HepG2 (cell line): ENCODE measurements around the gene GNPAT. TPM values are rescaled to one million over a fixed set of nuclear protein-coding genes. Genes with fewer than 3 reads are reported as not detected.

Experiments used
- ATAC-seq: fragments of 200-7000 bp; cut with Tn5 transposase; 3 replicates; pipeline ENCODE4 v1.9.1; 2020; ENCODE audit warnings: mild to moderate bottlenecking, moderate library complexity
- Bru-seq: library from RNA; stranded (reverse); fragments of 400-500 nt; gene quantifications from one replicate; lab custom pipeline; 2021; lab: Mats Ljungman, UMichigan
- BruChase-seq, 2 experiments: library from RNA; stranded (reverse); fragments of 400-500 nt; gene quantifications; one replicate each; lab custom pipeline; 2021; lab: Mats Ljungman, UMichigan
- BruUV-seq: library from RNA; stranded (reverse); fragments of 400-500 nt; replicated peaks from 2 replicates; lab custom pipeline; 2021; lab: Mats Ljungman, UMichigan
- CTCF ChIA-PET: fragments of 300-600 bp; formaldehyde crosslinking; extraction: SDS; loops from one replicate; lab custom pipeline; 2021; ENCODE audit warnings: low total read pairs, inconsistent platforms, low intra/inter-chr PET ratio; lab: Yijun Ruan, JAX
- POLR2A ChIA-PET: fragments of 350-600 bp; sonication (Branson Sonifier 250); formaldehyde crosslinking; loops from one replicate; lab custom pipeline; 2020; ENCODE audit warnings: antibody characterized with exemption, inconsistent platforms; lab: Yijun Ruan, JAX
- DNase-seq: peaks from one replicate; pipeline ENCODE4 v3.0.0-alpha.2; 2015; ENCODE audit warnings: low spot score
- FAIRE-seq: peaks from 3 replicates; lab custom pipeline; 2011; peaks lifted over from hg19 to GRCh38; lab: Jason Lieb, UNC
- H2AFZ ChIP-seq: one replicate; pipeline ENCODE4 v1.6.1; 2011; ENCODE audit warnings: low read length, inconsistent platforms
- H3K27ac ChIP-seq: fragments of 300-600 bp; 3 replicates; pipeline ENCODE4 v1.8.0; 2011; ENCODE audit warnings: mixed run types, mild to moderate bottlenecking, mixed read lengths, low read length, inconsistent platforms; ENCODE audit not compliant: insufficient read depth; ENCODE audit errors: extremely low read length
- H3K27me3 ChIP-seq, 2 experiments: fragments of 200-600 bp in 1 of 2; 2 replicates in 1 of 2; 3 replicates in 1 of 2; pipeline versions ENCODE4 v1.6.0 to v1.8.0; 2011; ENCODE audit warnings: low read length in 2 of 2, mild to moderate bottlenecking in 2 of 2, moderate library complexity in 2 of 2, inconsistent platforms in 1 of 2; ENCODE audit not compliant: insufficient read depth in 2 of 2, control insufficient read depth in 1 of 2
- H3K36me3 ChIP-seq, 2 experiments: fragments of 200-600 bp in 1 of 2; replicated peaks in 1 of 2; 2 replicates in 1 of 2; 3 replicates in 1 of 2; pipeline versions ENCODE4 v1.5.1 to v1.8.0; 2011; ENCODE audit warnings: low read length in 2 of 2, inconsistent platforms in 1 of 2; ENCODE audit not compliant: insufficient read depth in 2 of 2, control insufficient read depth in 1 of 2
- H3K4me1 ChIP-seq: 2 replicates; pipeline ENCODE4 v1.5.1; 2012; ENCODE audit warnings: low read length, inconsistent platforms; ENCODE audit not compliant: insufficient read depth
- H3K4me2 ChIP-seq: 2 replicates; pipeline ENCODE4 v1.6.0; 2011; ENCODE audit warnings: low read depth, low read length, inconsistent platforms
- H3K4me3 ChIP-seq, 3 experiments: fragments of 200-600 bp in 1 of 3; sonication (generic), shearing (Covaris generic) in 1 of 3; replicated peaks in 1 of 3; 2 replicates each; pipeline ENCODE4 v1.5.1; 2011 to 2016; ENCODE audit warnings: low read length in 3 of 3, inconsistent platforms in 2 of 3, low read depth in 2 of 3, mild to moderate bottlenecking in 2 of 3, control low read depth in 1 of 3, mixed read lengths in 1 of 3; ENCODE audit not compliant: insufficient read depth in 1 of 3
- H3K79me2 ChIP-seq: one replicate; pipeline ENCODE4 v1.6.1; 2011; ENCODE audit warnings: low read length, inconsistent platforms; ENCODE audit not compliant: insufficient read depth
- H3K9ac ChIP-seq: 2 replicates; pipeline ENCODE4 v1.6.0; 2011; ENCODE audit warnings: mild to moderate bottlenecking, low read depth, low read length, inconsistent platforms; ENCODE audit not compliant: insufficient read depth
- H3K9me3 ChIP-seq: 2 replicates; pipeline ENCODE4 v1.5.1; 2012; ENCODE audit warnings: mild to moderate bottlenecking, low read length
- H4K20me1 ChIP-seq: 2 replicates; pipeline ENCODE4 v1.6.0; 2011; ENCODE audit warnings: inconsistent platforms, mild to moderate bottlenecking, low read length, moderate library complexity; ENCODE audit not compliant: insufficient read depth
- CBX1 ChIP-seq: IDR thresholded peaks from one replicate; pipeline ENCODE4 v1.6.1; 2016; ENCODE audit warnings: antibody characterized with exemption, low read depth
- CREB1 ChIP-seq, 2 experiments: fragments of 450-650 bp in 1 of 2; IDR thresholded peaks; 2 replicates each; pipeline ENCODE4 v1.6.1; 2016 to 2017; ENCODE audit warnings: control low read depth in 1 of 2, mild to moderate bottlenecking in 1 of 2, missing compliant biosample characterization in 1 of 2, missing genetic modification characterization in 1 of 2
- CREM ChIP-seq, 2 experiments: sonication (generic) in 1 of 2; formaldehyde crosslinking in 1 of 2; IDR thresholded peaks; 2 replicates each; pipeline versions ENCODE4 v1.4.0 to v1.6.1; 2016 to 2020; ENCODE audit warnings: antibody characterized with exemption in 1 of 2, mild to moderate bottlenecking in 1 of 2, missing genetic modification reagents in 1 of 2
- GATAD2A ChIP-seq: IDR thresholded peaks from 2 replicates; pipeline ENCODE4 v1.6.1; 2016
- HIVEP1 ChIP-seq: sonication (generic); formaldehyde crosslinking; IDR thresholded peaks from 2 replicates; pipeline ENCODE4 v1.4.0; 2020; ENCODE audit warnings: mild to moderate bottlenecking, missing genetic modification reagents
- IRF2 ChIP-seq: IDR thresholded peaks from 2 replicates; pipeline ENCODE4 v1.6.1; 2018; ENCODE audit warnings: missing genetic modification reagents, missing compliant biosample characterization
- ISL2 ChIP-seq: sonication (generic); formaldehyde crosslinking; IDR thresholded peaks from 2 replicates; pipeline ENCODE4 v1.5.0; 2020; ENCODE audit warnings: missing genetic modification reagents
- MAFK ChIP-seq, 2 experiments: IDR thresholded peaks in 1 of 2; conservative IDR thresholded peaks in 1 of 2; 2 replicates each; pipeline ENCODE4 v1.6.1; 2011; ENCODE audit warnings: improper control_type of control experiment in 2 of 2, low read length in 2 of 2
- MZF1 ChIP-seq: sonication (generic); formaldehyde crosslinking; IDR thresholded peaks from 2 replicates; pipeline ENCODE4 v1.8.1; 2023; ENCODE audit warnings: mild to moderate bottlenecking, missing genetic modification reagents, borderline replicate concordance
- NCOR1 ChIP-seq: fragments of 200-600 bp; sonication (generic); IDR thresholded peaks from 2 replicates; pipeline ENCODE4 v1.7.0; 2017; ENCODE audit warnings: antibody characterized with exemption, low read length, borderline replicate concordance
- NFYB ChIP-seq: sonication (generic); formaldehyde crosslinking; IDR thresholded peaks from 2 replicates; pipeline ENCODE4 v1.4.0; 2020; ENCODE audit warnings: missing genetic modification reagents
- ZFYVE20 ChIP-seq: sonication (generic); formaldehyde crosslinking; IDR thresholded peaks from 2 replicates; pipeline ENCODE4 v1.8.0; 2023; ENCODE audit warnings: low read depth, mild to moderate bottlenecking, moderate library complexity, missing genetic modification reagents, borderline replicate concordance
- ZMYM4 ChIP-seq: sonication (generic); formaldehyde crosslinking; IDR thresholded peaks from 2 replicates; pipeline ENCODE4 v1.8.1; 2023; ENCODE audit warnings: mild to moderate bottlenecking, missing genetic modification reagents
- ZNF207 ChIP-seq: fragments of 450-650 bp; IDR thresholded peaks from 2 replicates; pipeline ENCODE4 v1.6.1; 2016; ENCODE audit warnings: antibody characterized with exemption, borderline replicate concordance
- ZNF501 ChIP-seq: sonication (generic); formaldehyde crosslinking; IDR thresholded peaks from 2 replicates; pipeline ENCODE4 v1.5.1; 2020; ENCODE audit warnings: mild to moderate bottlenecking, moderate library complexity, missing genetic modification reagents
- ZNF772 ChIP-seq: sonication (generic); formaldehyde crosslinking; IDR thresholded peaks from 2 replicates; pipeline ENCODE4 v1.5.0; 2020; ENCODE audit warnings: mild to moderate bottlenecking, missing genetic modification reagents
- ZNF83 ChIP-seq: sonication (generic); formaldehyde crosslinking; IDR thresholded peaks from 2 replicates; pipeline ENCODE4 v1.4.0; 2020; ENCODE audit warnings: missing genetic modification reagents, mild to moderate bottlenecking, borderline replicate concordance
- ZNF878 ChIP-seq: sonication (generic); formaldehyde crosslinking; IDR thresholded peaks from 2 replicates; pipeline ENCODE4 v1.8.1; 2023; ENCODE audit warnings: mild to moderate bottlenecking, missing genetic modification reagents, moderate library complexity
- WGBS: methylation state at CpG from one replicate; pipeline ENCODE4 v1.1.6; 2017; ENCODE audit warnings: low lambda C conversion rate; 5-methylcytosine and 5-hydroxymethylcytosine counted together
- in situ Hi-C: cut with HindIII; loops from 2 replicates; pipeline ENCODE4 v1.10.0; 2017; ENCODE audit warnings: low pct_unique_long_range_greater_than_20kb; ENCODE audit not compliant: extremely low pct_ligation_motif_present
- intact Hi-C: fragments of 100-400 bp; cut with micrococcal nuclease; formaldehyde crosslinking; loops from one replicate; pipeline ENCODE4 v1.10.0; 2022; ENCODE audit not compliant: unreplicated experiment
- long read RNA-seq, 2 experiments: library from RNA in 1 of 2; library from polyadenylated mRNA in 1 of 2; stranded (forward) in 1 of 2; unstranded in 1 of 2; transcript quantifications; one replicate each; pipeline ENCODE4 v2.0.0, GENCODE V29; 2019 to 2022
- polyA minus RNA-seq, 3 experiments: library from RNA; depleted of rRNA, polyadenylated mRNA; stranded (reverse); fragments of >200 nt; gene quantifications; 2 replicates each; pipeline ENCODE4 v1.2.3, GENCODE V29; 2011; ENCODE audit warnings: low replicate concordance in 1 of 3
- polyA plus RNA-seq, 8 experiments: library from polyadenylated mRNA; depleted of rRNA in 3 of 8; stranded (reverse) in 7 of 8; unstranded in 1 of 8; fragments of >200 nt; fragmentation: Illumina TruSeq in 4 of 8; extraction: Trizol in 4 of 8; gene quantifications; 2 replicates each; pipeline versions ENCODE4 v1.2.1 to v1.2.3, GENCODE V29; 2011 to 2016; ENCODE audit warnings: low read depth in 4 of 8, missing spikeins in 1 of 8, mixed read lengths in 1 of 8; ENCODE audit not compliant: insufficient read depth in 1 of 8
- total RNA-seq, 5 experiments: library from RNA; depleted of rRNA; stranded (reverse); fragments of >200 nt; fragmentation: Illumina TruSeq; extraction: Trizol; gene quantifications; 2 replicates each; pipeline ENCODE4 v1.2.3, GENCODE V29; 2016; ENCODE audit warnings: low read depth in 1 of 5

The GNPAT gene
- total RNA-seq (2016; rRNA removed; fragmentation: Illumina TruSeq; extraction: Trizol) (114 and 153 TPM in 2 replicates), polyA plus RNA-seq (2011; rRNA removed) (48.6 and 58.3 TPM in 2 replicates), polyA minus RNA-seq (2011; rRNA and poly(A)+ RNA removed; ENCODE audit: low replicate concordance) (29.1 and 41.3 TPM in 2 replicates), Bru-seq, nascent RNA (percentile 95 among the genes with signal in this experiment), BruChase-seq, experiment 1, labeled RNA remaining after a 6-hour chase (percentile 93 among the genes with signal in this experiment), BruChase-seq, experiment 2, labeled RNA remaining after a 2-hour chase (percentile 95 among the genes with signal in this experiment)
- total RNA-seq (2016; cell fraction: cytosol; rRNA removed; fragmentation: Illumina TruSeq; extraction: Trizol; ENCODE audit: low read depth) = 43.6 and 44.9 TPM in 2 replicates
- 115 and 154 TPM in 2 replicates for total RNA-seq (2016; cell fraction: insoluble cytoplasmic fraction; rRNA removed; fragmentation: Illumina TruSeq; extraction: Trizol)
- total RNA-seq (2016; cell fraction: membrane; rRNA removed; fragmentation: Illumina TruSeq; extraction: Trizol) = 112 and 113 TPM in 2 replicates
- total RNA-seq (2016; cell fraction: nucleus; rRNA removed; fragmentation: Illumina TruSeq; extraction: Trizol) = 69.6 and 78.0 TPM in 2 replicates
- 24.1 and 35.3 TPM in 2 replicates for polyA plus RNA-seq (2011; cell fraction: cytosol; rRNA removed)
- 54.5 and 54.9 TPM in 2 replicates for polyA plus RNA-seq (2011; cell fraction: nucleus; rRNA removed)
- polyA plus RNA-seq (2012) = 56.1 and 60.9 TPM in 2 replicates
- 34.1 and 42.7 TPM in 2 replicates for polyA plus RNA-seq (2016; cell fraction: cytosol; fragmentation: Illumina TruSeq; extraction: Trizol; ENCODE audit: low read depth)
- 112 and 114 TPM in 2 replicates for polyA plus RNA-seq (2016; cell fraction: insoluble cytoplasmic fraction; fragmentation: Illumina TruSeq; extraction: Trizol; ENCODE audit: low read depth)
- polyA plus RNA-seq (2016; cell fraction: membrane; fragmentation: Illumina TruSeq; extraction: Trizol; ENCODE audit: low read depth) = 70.4 and 72.1 TPM in 2 replicates
- 110 and 111 TPM in 2 replicates for polyA plus RNA-seq (2016; cell fraction: nucleus; fragmentation: Illumina TruSeq; extraction: Trizol; ENCODE audit: insufficient read depth, low read depth)
- 45.6 and 55.3 TPM in 2 replicates for polyA minus RNA-seq (2011; cell fraction: cytosol; rRNA and poly(A)+ RNA removed)
- polyA minus RNA-seq (2011; cell fraction: nucleus; rRNA and poly(A)+ RNA removed) = 66.1 and 72.4 TPM in 2 replicates
- long read RNA-seq, experiment 1, transcript GNPAT-201 (16 exons, 2,643 nt) = major isoform, 97 of 132 reads
- long read RNA-seq, experiment 1, partial matches to known transcripts = 12 of 132 reads
- long read RNA-seq, experiment 1, other reads (novel, unspliced or antisense) = 21 of 132 reads
- long read RNA-seq, experiment 2, transcript GNPAT-201 (16 exons, 2,643 nt) = major isoform, 84 of 183 reads
- long read RNA-seq, experiment 2, partial matches to known transcripts = 60 of 183 reads
- long read RNA-seq, experiment 2, other reads (novel, unspliced or antisense) = 36 of 183 reads

DNA sequence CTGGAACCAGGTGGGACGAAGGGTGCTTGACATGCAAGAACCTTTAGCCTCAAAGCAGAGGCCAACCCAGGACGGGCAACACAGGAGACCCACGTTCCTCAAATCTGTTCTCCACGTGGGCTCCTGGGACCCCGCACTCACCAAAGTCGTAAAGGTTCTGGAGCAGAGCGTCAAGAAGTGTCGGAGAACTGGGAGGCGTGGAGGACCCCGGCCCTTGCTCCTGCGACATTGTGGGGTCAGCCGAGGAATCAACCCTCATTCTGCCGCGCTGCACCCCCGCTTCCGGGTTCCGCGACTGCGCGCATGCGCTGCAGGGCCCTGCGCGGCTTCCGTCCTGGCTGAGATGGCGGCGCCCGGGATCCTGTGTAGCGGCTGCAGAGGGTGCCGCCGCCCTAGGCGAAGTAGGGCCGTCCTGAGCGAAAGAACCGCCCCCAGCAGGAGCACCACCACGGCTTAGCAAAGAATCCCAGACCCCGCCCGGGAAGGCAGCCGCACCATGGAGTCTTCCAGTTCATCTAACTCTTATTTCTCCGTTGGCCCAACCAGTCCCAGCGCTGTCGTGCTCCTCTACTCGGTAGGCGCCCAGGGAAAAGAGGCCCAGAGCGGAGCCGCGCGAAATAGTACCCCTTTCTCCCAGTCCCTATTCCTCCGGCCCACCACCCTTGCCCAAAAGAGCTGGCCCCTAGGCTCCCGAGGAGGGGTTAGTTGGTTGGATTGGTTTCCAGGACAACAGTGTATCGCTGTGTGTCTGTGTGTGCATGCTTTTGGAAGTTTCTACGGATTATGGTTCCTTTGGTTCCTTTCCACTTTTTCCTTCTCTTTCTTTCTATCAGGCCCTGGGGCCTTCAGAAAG, at the start of gene GNPAT:
Gene GNPAT (plus strand): TSS at position 330 of the 853 bp plus-strand sequence. CDS start 167 bp downstream, at position 497.
- H3K27ac ChIP-seq = peak within 1 kb of the TSS; percentile 88
- WGBS = 2% methylated on average over 12 of the region's 51 CpGs
- H3K9ac ChIP-seq = peak within 1 kb of the TSS; percentile 93
- H3K4me2 ChIP-seq = peak within 1 kb of the TSS; percentile 90
- H3K4me1 ChIP-seq = peaks cover 75% of the 10 kb centered on the region
- no peaks in the 10 kb centered on the region for H3K9me3 ChIP-seq
- ATAC-seq (peak; percentile 97), DNase-seq (peak; percentile 76), FAIRE-seq (no peak)
- peaks cover 3% of the 10 kb centered on the region for H4K20me1 ChIP-seq
- no peak within 1 kb of the TSS for H2AFZ ChIP-seq
- no TSS peak for BruUV-seq
- POLR2A ChIA-PET = interaction anchor here (0.9 to 3.5 kb wide), 5 partner anchors 7 to 97 kb away, joined by 3 to 22 read pairs (median 5); partner anchors contain the start of genes EXOC8 and SPRTN
- in situ Hi-C loops (no loop called here), intact Hi-C loops (loop anchor here (5.0 kb wide), 1 partner anchor 96 kb away; the partner anchor contains the start of genes EXOC8 and SPRTN)
- H3K27me3 ChIP-seq = no peaks in the 10 kb centered on the region; a peak in 1 of 5 replicates
- peaks cover 5% of the 10 kb centered on the region in 2 experiments; a peak in 4 of 5 replicates for H3K36me3 ChIP-seq
- peaks cover 82% of the 10 kb centered on the region for H3K79me2 ChIP-seq
- CTCF ChIA-PET = interaction anchor here (0.9 kb wide), 1 partner anchor 29 kb away, joined by 3 read pairs; no protein-coding TSS in a partner anchor
- H3K4me3 ChIP-seq = peak within 1 kb of the TSS; percentile 89 to 99 (median 93)
- no peak for TF ChIP-seq ZNF83 (CRISPR knock-in tag)
- TF ChIP-seq CREM (IDR thresholded peaks at IDR 0.05) = no peak
- TF ChIP-seq CREM (CRISPR knock-in tag; IDR thresholded peaks at IDR 0.05) = no peak
- no peak for TF ChIP-seq CREB1 (IDR thresholded peaks at IDR 0.05)
- peak; percentile 36 for TF ChIP-seq CREB1 (CRISPR knock-in tag; IDR thresholded peaks at IDR 0.05)
- no peak; the same call in 1 of the 2 replicates for TF ChIP-seq HIVEP1 (CRISPR knock-in tag)
- TF ChIP-seq GATAD2A (CRISPR knock-in tag) = peak; percentile 63
- no peak for TF ChIP-seq NCOR1
- peak; percentile 71 for TF ChIP-seq ISL2 (CRISPR knock-in tag)
- peak; percentile 72; the same call in 1 of the 2 replicates for TF ChIP-seq IRF2 (CRISPR knock-in tag)
- TF ChIP-seq MZF1 = no peak
- no peak for TF ChIP-seq ZNF207
- TF ChIP-seq MAFK (conservative IDR thresholded peaks at IDR 0.05 in 1 of 2, IDR thresholded peaks at IDR 0.05 in 1 of 2; ENCODE audit: low read length in 2 of 2) = no peak
- 0 out of 2 replicates have a peak, but pooled peaks have one; percentile 24 for TF ChIP-seq ZNF878
- TF ChIP-seq ZMYM4 (CRISPR knock-in tag) = peak; percentile 67
- peak; percentile 30; the same call in 1 of the 2 replicates for TF ChIP-seq ZNF772 (CRISPR knock-in tag)
- TF ChIP-seq CBX1 = no peak
- peak; percentile 23; the same call in 1 of the 2 replicates for TF ChIP-seq NFYB
- no peak for TF ChIP-seq ZFYVE20 (CRISPR knock-in tag)
- TF ChIP-seq ZNF501 (CRISPR knock-in tag) = peak; percentile 75
